HL-60 (cell line): ENCODE measurements around the gene P2RX3.

Source experiments
- CTCF ChIP-seq: IDR thresholded peaks from one replicate; pipeline ENCODE4 v1.5.1; 2011; ENCODE audit warnings: low read length, control low read depth, inconsistent platforms; ENCODE audit not compliant: insufficient read depth
- GABPA ChIP-seq: IDR thresholded peaks from 2 replicates; pipeline ENCODE4 v1.6.1; 2012; ENCODE audit warnings: low read depth
- POLR2AphosphoS5 ChIP-seq: IDR thresholded peaks from 2 replicates; pipeline ENCODE4 v1.6.1; 2012; ENCODE audit warnings: low read depth
- REST ChIP-seq: IDR thresholded peaks from 2 replicates; pipeline ENCODE4 v1.6.1; 2012; ENCODE audit warnings: low read depth; ENCODE audit not compliant: insufficient replicate concordance

GRCh38 chr11:57394203-57394965 lies 56.2 kb downstream of the P2RX3 start:
- no peak for TF ChIP-seq CTCF
- TF ChIP-seq POLR2AphosphoS5: no peak
- no peak for TF ChIP-seq GABPA
- TF ChIP-seq REST: no peak
